Esophagus squamous epithelium (tissue), 4 donors: Measurements from ENCODE around the gene VWA3A.

Experiments
- POLR2A ChIP-seq, 4 donors: fragments of 450-650 bp; IDR thresholded peaks; one replicate each; pipeline ENCODE4 v1.6.1; 2017; ENCODE audit warnings: antibody characterized with exemption in 4 of 4, mild to moderate bottlenecking in 4 of 4, moderate library complexity in 3 of 4
- TF ChIP-seq, protein P1 (sequence below), 6 experiments: fragments of 450-650 bp in 4 of 6; fragments of 200-600 bp in 2 of 6; sonication (generic) in 2 of 6; IDR thresholded peaks; one replicate each; pipeline ENCODE4 v1.5.1; 2016 to 2019; ENCODE audit warnings: antibody characterized with exemption in 6 of 6, mild to moderate bottlenecking in 4 of 6, moderate library complexity in 4 of 6

DNA sequence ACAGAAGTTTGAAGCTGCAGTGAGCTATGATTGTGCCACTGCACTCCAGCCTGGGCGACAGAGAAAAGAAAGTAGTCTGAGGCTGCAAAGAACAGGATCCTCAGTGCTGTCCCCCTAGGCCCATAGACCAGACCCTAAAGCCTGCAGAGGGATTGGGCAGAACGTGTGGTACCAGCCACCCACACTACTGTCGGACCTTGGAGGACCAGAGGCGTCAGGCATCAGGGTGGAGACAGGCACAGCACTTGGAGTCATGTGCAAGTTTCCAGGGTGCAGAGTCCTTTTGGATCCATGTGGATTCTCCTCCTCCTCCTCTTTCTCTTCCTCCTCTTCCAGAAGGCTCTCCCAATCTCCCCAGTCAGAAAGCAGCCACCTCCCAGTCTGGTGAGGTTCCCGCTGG is 72.1 kb downstream of the VWA3A start:
- TF ChIP-seq, protein P1, sequence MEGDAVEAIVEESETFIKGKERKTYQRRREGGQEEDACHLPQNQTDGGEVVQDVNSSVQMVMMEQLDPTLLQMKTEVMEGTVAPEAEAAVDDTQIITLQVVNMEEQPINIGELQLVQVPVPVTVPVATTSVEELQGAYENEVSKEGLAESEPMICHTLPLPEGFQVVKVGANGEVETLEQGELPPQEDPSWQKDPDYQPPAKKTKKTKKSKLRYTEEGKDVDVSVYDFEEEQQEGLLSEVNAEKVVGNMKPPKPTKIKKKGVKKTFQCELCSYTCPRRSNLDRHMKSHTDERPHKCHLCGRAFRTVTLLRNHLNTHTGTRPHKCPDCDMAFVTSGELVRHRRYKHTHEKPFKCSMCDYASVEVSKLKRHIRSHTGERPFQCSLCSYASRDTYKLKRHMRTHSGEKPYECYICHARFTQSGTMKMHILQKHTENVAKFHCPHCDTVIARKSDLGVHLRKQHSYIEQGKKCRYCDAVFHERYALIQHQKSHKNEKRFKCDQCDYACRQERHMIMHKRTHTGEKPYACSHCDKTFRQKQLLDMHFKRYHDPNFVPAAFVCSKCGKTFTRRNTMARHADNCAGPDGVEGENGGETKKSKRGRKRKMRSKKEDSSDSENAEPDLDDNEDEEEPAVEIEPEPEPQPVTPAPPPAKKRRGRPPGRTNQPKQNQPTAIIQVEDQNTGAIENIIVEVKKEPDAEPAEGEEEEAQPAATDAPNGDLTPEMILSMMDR (IDR thresholded peaks at IDR 0.05), result no peak
- no peak for TF ChIP-seq POLR2A (IDR thresholded peaks at IDR 0.05)
